ENCODE results near the gene CCR4. TPM values are rescaled to one million over a fixed set of nuclear protein-coding genes. Genes with fewer than 3 reads are reported as not detected.

Gene CCR4
- total RNA-seq, 1 experiment from 2014 or later, result not detected

DNA sequence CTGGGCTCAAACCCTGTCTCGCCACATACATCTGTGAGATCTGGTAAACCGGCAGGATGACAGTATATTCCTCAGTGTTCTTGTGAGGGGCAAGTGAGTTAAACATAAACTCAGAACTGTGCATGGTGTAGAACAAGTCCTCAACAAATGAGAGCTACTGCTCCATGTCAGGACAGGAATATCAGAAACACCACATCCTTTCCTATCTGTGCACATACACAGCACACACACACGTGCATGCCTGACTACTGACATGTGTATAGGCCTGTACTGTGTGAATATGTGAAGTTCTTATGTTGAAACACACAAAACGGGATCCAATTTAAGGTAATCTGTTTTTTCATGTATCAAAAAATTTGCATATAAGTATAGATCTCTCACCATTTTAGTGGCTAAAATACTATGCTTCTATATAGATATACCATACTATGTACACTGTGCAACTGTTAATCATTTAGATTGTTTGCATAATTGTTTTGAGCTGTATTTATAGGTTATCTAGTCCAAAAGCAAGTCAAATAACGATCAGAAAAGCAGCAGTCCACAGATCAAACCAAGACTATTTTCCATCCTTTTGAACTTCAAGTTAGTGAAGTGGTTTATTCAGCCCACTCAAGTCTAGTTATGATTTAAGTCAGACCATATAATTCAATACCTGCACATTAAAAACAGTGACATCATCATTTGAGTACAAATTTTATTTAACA lies 44.8 kb downstream of the CCR4 start:
- Histone ChIP-seq H3K27me3 (no peaks in the 10 kb centered on the region), H3K4me3 (no peak overlapping the region), H3K36me3 (no peaks in the 10 kb centered on the region), H3K9me3 (no peaks in the 10 kb centered on the region)
- no peak for DNase-seq

DNA sequence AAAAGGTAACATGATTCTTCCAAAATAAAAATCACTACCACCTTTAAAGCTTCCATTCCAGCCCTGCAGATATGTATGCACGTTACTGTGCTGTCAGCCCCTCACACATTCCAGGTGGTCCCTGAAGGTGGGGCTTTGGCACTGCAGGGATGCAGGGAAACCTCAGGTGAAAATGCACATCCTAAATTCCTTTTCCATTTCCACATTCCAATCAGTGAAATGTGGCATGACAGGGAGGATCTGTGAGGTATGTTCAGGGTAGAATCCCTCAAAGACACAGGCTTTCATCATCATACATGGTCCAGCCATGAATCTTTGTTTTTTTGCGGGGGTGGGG lies 45.3 kb downstream of the CCR4 start:
- no peaks in the 10 kb centered on the region for H3K9me3 ChIP-seq
- no peak overlapping the region for H3K4me3 ChIP-seq
- DNase-seq, result no peak
- no peaks in the 10 kb centered on the region for H3K27me3 ChIP-seq
- no peaks in the 10 kb centered on the region for H3K36me3 ChIP-seq

DNA sequence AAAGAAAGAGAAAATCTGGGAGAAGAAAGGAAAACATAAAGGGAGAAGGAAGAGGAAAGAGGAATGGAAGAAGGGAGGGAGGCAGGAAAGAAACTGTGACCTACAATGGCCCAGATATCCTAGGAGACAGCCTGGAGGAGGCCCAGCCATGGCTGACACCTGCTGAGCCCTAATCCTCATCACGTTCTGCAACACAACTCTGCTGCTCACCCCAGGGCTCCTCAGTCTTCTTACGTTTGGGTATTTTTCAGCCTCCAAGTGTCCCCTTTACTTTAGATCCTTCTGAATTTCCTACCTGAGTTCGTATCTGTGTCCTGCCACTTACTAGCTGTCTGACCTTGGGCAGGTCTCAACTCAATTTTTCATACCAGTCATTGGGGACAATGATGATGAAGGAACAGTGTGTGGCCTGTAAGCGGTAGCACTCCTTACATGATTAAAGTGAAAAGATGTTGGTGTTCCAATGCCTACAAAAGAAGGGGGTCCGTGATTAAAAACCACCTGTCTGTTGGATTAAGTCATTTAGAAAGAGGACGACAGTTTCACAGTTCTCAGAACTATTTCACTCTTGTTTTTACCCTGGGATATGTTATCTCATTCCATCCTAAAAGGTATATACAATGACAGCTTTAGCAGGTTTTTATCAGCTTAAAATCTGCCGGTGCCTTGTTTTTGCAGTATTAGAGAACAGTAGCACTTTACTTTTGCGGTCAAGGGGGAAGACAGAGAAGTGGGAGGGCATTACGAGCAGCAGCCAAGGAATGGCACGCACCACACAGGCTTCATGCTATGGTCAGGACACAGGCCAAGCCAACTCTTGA lies 47.4 kb downstream of the CCR4 start:
- Histone ChIP-seq H3K4me3 (no peak overlapping the region), H3K9me3 (no peaks in the 10 kb centered on the region), H3K27me3 (no peaks in the 10 kb centered on the region)

DNA sequence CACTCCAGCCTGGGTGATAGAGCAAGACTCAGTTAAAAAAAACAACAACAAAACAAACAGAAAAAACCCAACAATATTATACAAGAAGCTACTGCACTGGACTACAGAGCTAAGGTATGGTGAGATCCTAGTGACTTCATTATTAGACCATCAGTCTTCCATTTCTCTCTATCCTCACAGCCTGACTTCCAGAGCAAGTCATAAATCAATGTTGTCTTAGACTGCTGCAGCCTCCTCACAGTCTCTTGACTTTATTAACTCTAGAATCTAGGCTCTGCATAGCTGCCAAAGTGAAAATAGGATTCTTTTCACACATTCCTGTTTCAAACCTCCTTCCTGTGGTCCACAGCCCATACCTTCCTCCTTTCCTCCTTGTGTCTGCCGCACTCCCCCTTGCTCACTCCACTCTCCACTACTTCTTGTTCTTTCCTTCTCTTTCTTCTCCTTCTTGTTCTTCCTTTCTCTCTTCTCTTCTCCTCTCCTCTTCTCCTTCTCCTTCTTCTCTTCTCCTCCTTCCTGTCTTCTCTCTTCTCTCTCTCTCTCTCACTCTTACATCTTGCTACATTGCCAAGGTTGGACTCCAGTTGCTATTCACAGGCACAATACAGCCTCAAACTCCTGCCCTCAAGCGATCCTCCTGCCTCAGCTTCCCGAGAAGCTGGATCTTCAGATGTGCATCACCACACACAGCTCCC lies 49.4 kb downstream of the CCR4 start:
- Histone ChIP-seq H3K27me3 (no peaks in the 10 kb centered on the region), H3K9me3 (no peaks in the 10 kb centered on the region), H3K4me3 (no peak overlapping the region), H3K36me3 (no peaks in the 10 kb centered on the region)
- DNase-seq, result no peak

More for the DNA sequence above, 47.4 kb downstream of the CCR4 start:
- DNase-seq, result no peak
- no peaks in the 10 kb centered on the region for H3K36me3 ChIP-seq

DNA sequence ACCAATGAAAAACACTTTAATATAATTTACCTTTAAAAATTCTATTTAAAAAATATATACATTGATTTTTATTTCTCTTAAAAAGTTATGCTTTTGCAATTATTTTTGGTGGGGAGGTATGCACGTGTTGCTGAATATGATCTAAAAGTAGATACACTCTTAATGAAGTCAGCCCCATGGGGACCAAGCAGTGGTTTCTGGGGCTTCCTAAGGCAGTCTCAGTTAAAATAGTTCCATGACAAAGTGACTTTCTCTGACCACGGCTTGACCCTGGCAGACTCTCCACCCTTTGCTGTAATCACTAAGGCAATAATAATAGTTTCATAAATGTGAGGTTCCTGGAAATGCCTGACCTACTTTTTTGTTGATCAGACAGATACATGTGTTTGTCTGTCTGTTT lies 50.4 kb downstream of the CCR4 start:
- Histone ChIP-seq H3K27me3 (no peaks in the 10 kb centered on the region), H3K4me3 (no peak overlapping the region), H3K36me3 (no peaks in the 10 kb centered on the region), H3K9me3 (no peaks in the 10 kb centered on the region)
- DNase-seq, result no peak

DNA sequence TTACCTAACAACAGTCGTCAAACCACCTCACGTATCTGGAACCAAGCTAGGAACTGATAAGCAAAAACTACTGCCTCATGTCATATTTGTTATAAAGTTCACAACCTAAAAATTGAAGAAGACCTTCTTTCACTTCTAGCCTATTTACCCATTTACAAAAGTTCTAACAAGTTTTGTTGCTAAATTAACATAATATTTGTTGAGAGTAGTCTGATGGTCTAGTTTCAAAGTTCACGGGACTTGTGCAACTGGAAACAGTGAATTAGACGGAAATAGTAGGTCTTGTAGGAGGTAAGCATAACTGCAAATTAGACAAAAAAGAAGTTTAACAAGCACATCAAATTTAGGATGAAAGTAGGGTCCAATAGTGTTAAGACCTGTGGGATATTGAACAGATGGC lies 51.9 kb downstream of the CCR4 start:
- no peaks in the 10 kb centered on the region for H3K36me3 ChIP-seq
- no peaks in the 10 kb centered on the region for H3K9me3 ChIP-seq
- H3K4me3 ChIP-seq, result no peak overlapping the region
- no peak for DNase-seq
- no peaks in the 10 kb centered on the region for H3K27me3 ChIP-seq

DNA sequence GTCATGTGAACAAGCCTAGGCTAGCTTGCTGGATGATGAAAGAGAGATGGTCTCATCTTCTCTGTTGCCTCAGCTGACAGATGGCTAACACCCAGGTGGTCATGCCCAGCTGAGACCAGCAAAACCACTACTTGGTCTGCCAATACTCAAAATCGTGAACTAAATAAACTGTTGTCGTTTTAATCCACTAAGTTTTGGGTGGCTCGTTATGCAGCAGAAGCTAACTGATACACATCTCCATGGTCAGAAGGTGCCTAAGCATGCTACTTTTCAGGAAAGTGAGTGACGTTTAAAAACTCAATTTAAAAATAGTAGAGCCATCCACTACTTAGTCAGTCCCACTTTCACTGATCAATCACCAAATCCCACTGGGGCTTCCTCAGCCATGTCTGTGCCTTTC lies 52.8 kb downstream of the CCR4 start:
- Histone ChIP-seq H3K27me3 (no peaks in the 10 kb centered on the region), H3K9me3 (no peaks in the 10 kb centered on the region), H3K36me3 (no peaks in the 10 kb centered on the region), H3K4me3 (no peak overlapping the region)
- no peak for DNase-seq

DNA sequence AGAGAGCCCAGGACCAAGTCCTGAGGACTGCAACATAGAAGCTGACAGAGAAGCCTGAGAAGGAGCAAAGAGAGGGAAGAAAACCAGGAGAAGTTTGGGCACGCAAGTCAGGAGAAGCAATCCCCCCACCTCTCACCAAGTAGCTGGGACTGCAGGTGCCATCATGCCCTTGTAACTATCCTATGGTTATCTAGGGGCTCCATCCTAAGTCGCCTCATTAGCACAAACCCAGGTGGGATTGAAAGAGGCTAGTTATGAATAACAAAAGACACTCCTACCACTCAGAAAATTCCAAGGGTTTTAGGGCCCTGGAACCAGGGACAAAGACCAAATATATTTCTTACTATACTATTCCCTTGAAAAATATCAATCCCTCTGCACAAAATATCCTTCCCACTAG lies 53.5 kb downstream of the CCR4 start:
- Histone ChIP-seq H3K27me3 (no peaks in the 10 kb centered on the region), H3K4me3 (no peak overlapping the region), H3K9me3 (no peaks in the 10 kb centered on the region), H3K36me3 (no peaks in the 10 kb centered on the region)
- DNase-seq, result no peak

Other genes with a start within 250 kb of the CCR4 start
- not detected in 2 replicates for gene TRIM71, start 133.6 kb upstream of the CCR4 start, total RNA-seq (2014; rRNA removed; shearing (Covaris generic); ENCODE audit: low replicate concordance)
- gene GLB1, start 145.5 kb downstream of the CCR4 start, total RNA-seq (2014; rRNA removed; shearing (Covaris generic); ENCODE audit: low replicate concordance), result 23.4 and 34.4 TPM in 2 replicates
- gene TMPPE, start 145.5 kb downstream of the CCR4 start, total RNA-seq (2014; rRNA removed; shearing (Covaris generic); ENCODE audit: low replicate concordance), result 0.62 and 1.8 TPM in 2 replicates
- 258 and 273 TPM in 2 replicates for gene CRTAP, start 162.4 kb downstream of the CCR4 start, total RNA-seq (2014; rRNA removed; shearing (Covaris generic); ENCODE audit: low replicate concordance)